H1 (cell line): Measurements from ENCODE around the gene PLVAP. TPM values are rescaled to one million over a fixed set of nuclear protein-coding genes. Genes with fewer than 3 reads are reported as not detected.

ENCODE experiments used
- CTCF ChIA-PET: fragments of 300-600 bp; sonication (Branson Sonifier 250); formaldehyde crosslinking; loops from one replicate; lab custom pipeline; 2021; ENCODE audit not compliant: partially characterized antibody; lab: Charles Lee
- POLR2A ChIA-PET: fragments of 300-600 bp; sonication (Branson Sonifier 250); formaldehyde crosslinking; loops from one replicate; lab custom pipeline; 2021; ENCODE audit warnings: inconsistent platforms; ENCODE audit not compliant: partially characterized antibody; lab: Charles Lee
- DNase-seq, 2 experiments: peaks; one replicate each; pipeline versions ENCODE4 v3.0.0 to v3.0.0-alpha.2; 2010 to 2022; ENCODE audit warnings: low spot score in 2 of 2, low read depth in 1 of 2, mixed read lengths in 1 of 2
- FAIRE-seq: peaks from 2 replicates; lab custom pipeline; 2011; peaks lifted over from hg19 to GRCh38; lab: Jason Lieb, UNC
- H2AFZ ChIP-seq: 2 replicates; pipeline ENCODE4 v1.8.1; 2012; ENCODE audit warnings: low read length, inconsistent platforms
- H2AK5ac ChIP-seq: 2 replicates; pipeline ENCODE4 v1.6.1; 2013; ENCODE audit warnings: low read depth, low read length
- H2BK120ac ChIP-seq: replicated peaks from 2 replicates; pipeline ENCODE3; 2013; ENCODE audit warnings: low read depth, low read length, inconsistent platforms
- H2BK12ac ChIP-seq: 2 replicates; pipeline ENCODE4 v1.6.1; 2013; ENCODE audit warnings: low read depth, low read length
- H2BK15ac ChIP-seq: 2 replicates; pipeline ENCODE4 v1.6.1; 2013; ENCODE audit warnings: low read length
- H2BK20ac ChIP-seq: 2 replicates; pipeline ENCODE4 v1.6.1; 2013; ENCODE audit warnings: low read length
- H2BK5ac ChIP-seq: 2 replicates; pipeline ENCODE4 v1.6.1; 2013; ENCODE audit warnings: low read depth, low read length
- H3K14ac ChIP-seq: 2 replicates; pipeline ENCODE4 v1.6.1; 2013; ENCODE audit warnings: inconsistent platforms; ENCODE audit not compliant: insufficient read length
- H3K18ac ChIP-seq: 2 replicates; pipeline ENCODE4 v1.6.1; 2013; ENCODE audit warnings: low read length; ENCODE audit errors: extremely low read depth
- H3K23ac ChIP-seq: 2 replicates; pipeline ENCODE4 v1.6.1; 2013; ENCODE audit warnings: inconsistent platforms; ENCODE audit not compliant: insufficient read length
- H3K23me2 ChIP-seq: 2 replicates; pipeline ENCODE4 v1.6.1; 2013; ENCODE audit warnings: low read depth, low read length
- H3K27ac ChIP-seq: 2 replicates; pipeline ENCODE4 v1.6.1; 2011; ENCODE audit warnings: low read depth, low read length, inconsistent platforms
- H3K27me3 ChIP-seq, 4 experiments: replicated peaks in 1 of 4; 1 replicate in 1 of 4; 2 replicates in 3 of 4; pipeline versions ENCODE4 v1.6.1 to v1.8.1; 2011 to 2013; ENCODE audit warnings: low read length in 3 of 4, mild to moderate bottlenecking in 3 of 4, inconsistent platforms in 2 of 4, mixed read lengths in 2 of 4, moderate library complexity in 1 of 4; ENCODE audit not compliant: control insufficient read depth in 3 of 4, insufficient read depth in 3 of 4; ENCODE audit errors: extremely low read depth in 1 of 4
- H3K36me3 ChIP-seq, 4 experiments: 2 replicates each; pipeline versions ENCODE4 v1.6.1 to v1.8.1; 2011 to 2013; ENCODE audit warnings: mild to moderate bottlenecking in 4 of 4, low read length in 3 of 4, moderate library complexity in 2 of 4, control low read depth in 1 of 4, inconsistent platforms in 1 of 4; ENCODE audit not compliant: insufficient read depth in 4 of 4, control insufficient read depth in 2 of 4
- H3K4ac ChIP-seq: replicated peaks from 2 replicates; pipeline ENCODE3; 2013; ENCODE audit warnings: low read length, low read depth, mixed read lengths, inconsistent platforms; ENCODE audit not compliant: insufficient read length
- H3K4me1 ChIP-seq, 4 experiments: replicated peaks in 1 of 4; 1 replicate in 1 of 4; 2 replicates in 3 of 4; pipeline versions ENCODE4 v1.6.1 to v1.8.1; 2011 to 2013; ENCODE audit warnings: low read length in 3 of 4, inconsistent platforms in 2 of 4, mixed read lengths in 1 of 4; ENCODE audit not compliant: insufficient read depth in 4 of 4, control insufficient read depth in 3 of 4
- H3K4me2 ChIP-seq, 2 experiments: 2 replicates each; pipeline versions ENCODE4 v1.6.1 to v1.8.1; 2011 to 2013; ENCODE audit warnings: low read depth in 2 of 2, low read length in 2 of 2, control low read depth in 1 of 2, inconsistent platforms in 1 of 2, mild to moderate bottlenecking in 1 of 2; ENCODE audit not compliant: insufficient read depth in 1 of 2
- H3K4me3 ChIP-seq, 4 experiments: fragments of 200-600, 300-600 bp in 1 of 4; sonication (generic), shearing (Covaris generic), sonication (Bioruptor Twin) in 1 of 4; 2 replicates each; pipeline versions ENCODE4 v1.5.1 to v1.8.1; 2011 to 2016; ENCODE audit warnings: low read length in 4 of 4, low read depth in 3 of 4, control low read depth in 2 of 4, inconsistent platforms in 2 of 4, mild to moderate bottlenecking in 2 of 4, mixed read lengths in 1 of 4, moderate library complexity in 1 of 4; ENCODE audit not compliant: insufficient read depth in 2 of 4; ENCODE audit errors: extremely low read depth in 1 of 4
- H3K56ac ChIP-seq: replicated peaks from 2 replicates; pipeline ENCODE3; 2013; ENCODE audit warnings: low read depth, mild to moderate bottlenecking, mixed read lengths, low read length, inconsistent platforms; ENCODE audit not compliant: insufficient read length
- H3K79me1 ChIP-seq: 2 replicates; pipeline ENCODE4 v1.6.1; 2013; ENCODE audit warnings: low read depth, low read length, control low read depth
- H3K79me2 ChIP-seq, 2 experiments: 2 replicates each; pipeline versions ENCODE4 v1.6.1 to v1.8.1; 2012 to 2013; ENCODE audit warnings: low read length in 2 of 2, mild to moderate bottlenecking in 2 of 2, inconsistent platforms in 1 of 2; ENCODE audit not compliant: insufficient read depth in 2 of 2, control insufficient read depth in 1 of 2
- H3K9ac ChIP-seq, 4 experiments: replicated peaks in 1 of 4; 1 replicate in 1 of 4; 2 replicates in 3 of 4; pipeline versions ENCODE4 v1.6.1 to v1.8.1; 2011 to 2013; ENCODE audit warnings: low read depth in 3 of 4, low read length in 3 of 4, control low read depth in 2 of 4, mild to moderate bottlenecking in 2 of 4, moderate library complexity in 2 of 4, inconsistent platforms in 1 of 4; ENCODE audit errors: extremely low read depth in 1 of 4
- H3K9me3 ChIP-seq, 2 experiments: 2 replicates each; pipeline versions ENCODE4 v1.6.1 to v1.8.1; 2012 to 2013; ENCODE audit warnings: mild to moderate bottlenecking in 2 of 2, moderate library complexity in 2 of 2, control low read depth in 1 of 2, inconsistent platforms in 1 of 2, low read depth in 1 of 2, low read length in 1 of 2, mixed read lengths in 1 of 2; ENCODE audit not compliant: insufficient read depth in 2 of 2
- H4K20me1 ChIP-seq, 2 experiments: replicated peaks in 1 of 2; 2 replicates each; pipeline versions ENCODE3 to v1.8.1; 2011 to 2013; ENCODE audit warnings: inconsistent platforms in 2 of 2, low read length in 2 of 2, mild to moderate bottlenecking in 1 of 2; ENCODE audit not compliant: insufficient read depth in 2 of 2, control insufficient read depth in 1 of 2
- H4K5ac ChIP-seq: 2 replicates; pipeline ENCODE4 v1.6.1; 2013; ENCODE audit warnings: low read length, low read depth, mixed read lengths, inconsistent platforms; ENCODE audit not compliant: insufficient read length
- H4K8ac ChIP-seq: 2 replicates; pipeline ENCODE4 v1.8.0; 2013; ENCODE audit warnings: mild to moderate bottlenecking, moderate library complexity, low read length, inconsistent platforms; ENCODE audit not compliant: insufficient read depth; ENCODE audit errors: extremely low read depth
- H4K91ac ChIP-seq: replicated peaks from 2 replicates; pipeline ENCODE3; 2013; ENCODE audit warnings: low read length, mixed read lengths, inconsistent platforms; ENCODE audit not compliant: insufficient read length
- BCL11A ChIP-seq, 2 experiments: IDR thresholded peaks; one replicate each; pipeline ENCODE4 v1.6.1; 2011; ENCODE audit warnings: low read depth in 2 of 2, low read length in 2 of 2, mild to moderate bottlenecking in 2 of 2
- EP300 ChIP-seq, 2 experiments: IDR thresholded peaks; 1 replicate in 1 of 2; 2 replicates in 1 of 2; pipeline ENCODE4 v1.6.1; 2011 to 2012; ENCODE audit warnings: low read depth in 2 of 2, low read length in 2 of 2, mild to moderate bottlenecking in 2 of 2, borderline replicate concordance in 1 of 2, inconsistent platforms in 1 of 2, moderate library complexity in 1 of 2
- GABPA ChIP-seq: IDR thresholded peaks from 2 replicates; pipeline ENCODE4 v1.6.1; 2011; ENCODE audit warnings: mild to moderate bottlenecking, low read length, moderate library complexity, borderline replicate concordance; ENCODE audit not compliant: insufficient read depth
- SUZ12 ChIP-seq: fragments of 200-600 bp; sonication (generic); IDR thresholded peaks from 2 replicates; pipeline ENCODE4 v1.6.1; 2012; ENCODE audit warnings: mild to moderate bottlenecking, inconsistent platforms, low read length, moderate library complexity, mixed read lengths
- USF2 ChIP-seq: IDR thresholded peaks from 2 replicates; pipeline ENCODE4 v1.6.1; 2011; ENCODE audit warnings: low read length, improper control_type of control experiment
- WGBS, 2 experiments: shearing (Covaris generic) in 1 of 2; methylation state at CpG; one replicate each; pipeline versions ENCODE4 v1.1.6 to v1.1.7; 2013 to 2015; ENCODE audit warnings: low lambda C conversion rate in 2 of 2, mixed read lengths in 2 of 2, inconsistent platforms in 1 of 2, low coverage in 1 of 2, missing lambda C conversion rate in 1 of 2; ENCODE audit not compliant: insufficient replicate concordance in 2 of 2, insufficient coverage in 1 of 2, insufficient read length in 1 of 2; ENCODE audit errors: extremely low coverage in 1 of 2, missing lambda C conversion rate in 1 of 2; 5-methylcytosine and 5-hydroxymethylcytosine counted together
- polyA plus RNA-seq, 7 experiments: library from polyadenylated mRNA; depleted of rRNA in 3 of 7; stranded (reverse) in 5 of 7; unstranded in 2 of 7; fragments of >200 nt in 5 of 7; fragments of 200-250 nt in 2 of 7; gene quantifications; 1 replicate in 5 of 7; 2 replicates in 1 of 7; 4 replicates in 1 of 7; pipeline versions ENCODE4 v1.2.1 to v1.2.3, GENCODE V29; 2011 to 2013; ENCODE audit warnings: missing spikeins in 2 of 7, mixed read lengths in 2 of 7
- total RNA-seq: library from RNA; stranded (reverse); fragmentation: NEBNext Ultra II Directional; extraction: Animal tissue kit (Norgen Biotek cat#: 25700); gene quantifications from 2 replicates; pipeline ENCODE4 v1.2.1, GENCODE V29; 2021
- TF ChIP-seq, protein P1 (sequence below), 3 experiments: IDR thresholded peaks; 1 replicate in 2 of 3; 2 replicates in 1 of 3; pipeline versions ENCODE4 v1.5.1 to v1.6.1; 2011; ENCODE audit warnings: low read length in 3 of 3, mild to moderate bottlenecking in 3 of 3, inconsistent platforms in 2 of 3, low read depth in 1 of 3, moderate library complexity in 1 of 3; ENCODE audit not compliant: insufficient read depth in 1 of 3; ENCODE audit errors: control extremely low read depth in 1 of 3

The PLVAP gene
- total and polyA plus RNA-seq, 2 of the 8 experiments (the other 6 are each of a cell fraction or from before 2014, with no cell fraction given) = 0.32 TPM; not detected in 1

DNA sequence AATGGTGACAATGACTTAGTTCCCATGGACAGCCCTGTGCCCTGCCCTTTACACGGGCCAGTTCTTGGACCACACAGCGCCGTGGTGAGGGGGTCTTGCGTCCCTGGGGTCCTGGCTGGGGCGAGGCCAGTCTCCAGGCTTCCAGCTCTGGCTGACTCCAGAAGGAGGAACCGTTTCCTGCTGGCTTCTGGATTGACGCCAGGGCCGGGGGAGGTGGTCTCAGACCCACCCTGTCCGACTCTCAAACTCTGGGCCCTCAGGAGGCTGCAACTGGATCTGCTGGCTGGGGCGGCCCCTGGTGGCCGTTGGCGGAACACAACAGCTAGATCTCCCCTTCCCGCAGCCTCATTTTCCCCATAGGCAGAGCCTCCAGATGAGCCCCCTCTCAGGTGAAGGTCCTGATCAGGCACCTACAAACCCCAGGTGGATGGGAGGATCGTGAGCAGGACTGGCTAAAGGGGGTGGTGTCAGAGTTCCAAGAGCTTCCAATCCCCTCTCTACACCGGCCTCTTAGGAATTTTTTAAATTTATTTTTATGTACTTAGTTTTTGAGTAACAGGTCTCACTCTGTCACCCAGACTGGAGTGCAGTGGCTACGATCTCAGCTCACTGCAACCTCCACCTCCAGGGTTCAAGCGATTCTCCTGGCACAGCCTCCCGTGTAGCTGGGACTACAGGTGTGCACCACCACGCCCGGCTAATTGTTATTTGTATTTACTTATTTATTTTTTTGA lies 8.9 kb upstream of the PLVAP start:
- Histone ChIP-seq H3K79me2 (no peaks in the 10 kb centered on the region), H4K20me1 (no peaks in the 10 kb centered on the region), H3K4ac (peak overlapping the region; percentile 65), H3K14ac (no peak overlapping the region), H3K27me3 (peaks cover 0 to 5% (median 0%) of the 10 kb centered on the region in 4 experiments; a peak in 2 of 7 replicates), H3K4me2 (peak overlapping the region in 1 of 2 experiments; percentile 49; a peak in 3 of 4 replicates), H3K9me3 (no peaks in the 10 kb centered on the region), H3K56ac (no peak overlapping the region), H3K4me3 (no peak overlapping the region), H3K23me2 (peaks cover 5% of the 10 kb centered on the region; the same call in 1 of the 2 replicates), H4K8ac (no peak overlapping the region), H2BK5ac (peak overlapping the region; percentile 52; the same call in 1 of the 2 replicates), H2AK5ac (no peak overlapping the region; the same call in 1 of the 2 replicates), H3K27ac (no peak overlapping the region), H2AFZ (peak overlapping the region; percentile 55; the same call in 1 of the 2 replicates), H2BK20ac (0 out of 2 replicates have a peak overlapping the region, but pooled peaks have one; percentile 13), H4K91ac (peak overlapping the region; percentile 91), H2BK120ac (no peak overlapping the region), H3K36me3 (no peaks in the 10 kb centered on the region), H3K4me1 (peaks cover 0 to 5% (median 3%) of the 10 kb centered on the region in 4 experiments; a peak in 5 of 7 replicates), H3K23ac (no peak overlapping the region), H3K18ac (no peak overlapping the region; the same call in 1 of the 2 replicates), H2BK15ac (peak overlapping the region; percentile 72; the same call in 1 of the 2 replicates), H3K9ac (no peak overlapping the region; a peak in 1 of 7 replicates), H3K79me1 (no peaks in the 10 kb centered on the region), H4K5ac (peak overlapping the region; percentile 13), H2BK12ac (peak overlapping the region; percentile 87; the same call in 1 of the 2 replicates)
- 45% methylated on average over 20 of the region's 20 CpGs; no CpG with 5 or more reads in 1 of the 2 experiments for WGBS, 2 experiments
- DNase-seq = peak in 1 of 2 experiments; percentile 92
- POLR2A ChIA-PET = interaction anchor here (0.7 to 2.0 kb wide), 8 partner anchors 9 to 80 kb away, joined by 3 to 6 read pairs (median 4); partner anchors contain the start of genes BST2, MRPL34 and PLVAP
- CTCF ChIA-PET = interaction anchor here (0.6 to 13.5 kb wide), 30 partner anchors 8 to 390 kb away, joined by 3 to 153 read pairs (median 4); partner anchors contain the start of genes ANO8, CCDC194 and MRPL34
- FAIRE-seq = no peak
- TF ChIP-seq, protein P1, sequence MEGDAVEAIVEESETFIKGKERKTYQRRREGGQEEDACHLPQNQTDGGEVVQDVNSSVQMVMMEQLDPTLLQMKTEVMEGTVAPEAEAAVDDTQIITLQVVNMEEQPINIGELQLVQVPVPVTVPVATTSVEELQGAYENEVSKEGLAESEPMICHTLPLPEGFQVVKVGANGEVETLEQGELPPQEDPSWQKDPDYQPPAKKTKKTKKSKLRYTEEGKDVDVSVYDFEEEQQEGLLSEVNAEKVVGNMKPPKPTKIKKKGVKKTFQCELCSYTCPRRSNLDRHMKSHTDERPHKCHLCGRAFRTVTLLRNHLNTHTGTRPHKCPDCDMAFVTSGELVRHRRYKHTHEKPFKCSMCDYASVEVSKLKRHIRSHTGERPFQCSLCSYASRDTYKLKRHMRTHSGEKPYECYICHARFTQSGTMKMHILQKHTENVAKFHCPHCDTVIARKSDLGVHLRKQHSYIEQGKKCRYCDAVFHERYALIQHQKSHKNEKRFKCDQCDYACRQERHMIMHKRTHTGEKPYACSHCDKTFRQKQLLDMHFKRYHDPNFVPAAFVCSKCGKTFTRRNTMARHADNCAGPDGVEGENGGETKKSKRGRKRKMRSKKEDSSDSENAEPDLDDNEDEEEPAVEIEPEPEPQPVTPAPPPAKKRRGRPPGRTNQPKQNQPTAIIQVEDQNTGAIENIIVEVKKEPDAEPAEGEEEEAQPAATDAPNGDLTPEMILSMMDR (IDR thresholded peaks at IDR 0.05; ENCODE audit: control extremely low read depth in 1 of 3, insufficient read depth in 1 of 3, low read depth in 1 of 3, low read length in 3 of 3) = peak; percentile 95 to 98 (median 98)
- TF ChIP-seq BCL11A (IDR thresholded peaks at IDR 0.05; ENCODE audit: low read depth in 2 of 2, low read length in 2 of 2) = no peak
- no peak for TF ChIP-seq EP300 (IDR thresholded peaks at IDR 0.05; ENCODE audit: borderline replicate concordance in 1 of 2, low read depth in 2 of 2, low read length in 2 of 2)
- TF ChIP-seq USF2 = peak; percentile 56
- TF ChIP-seq SUZ12 = no peak
- peak; percentile 59; the same call in 1 of the 2 replicates for TF ChIP-seq GABPA
